ENCODE data around the gene OLFML2B. TPM values are rescaled to one million over a fixed set of nuclear protein-coding genes. Genes with fewer than 3 reads are reported as not detected.

The OLFML2B gene
- total and polyA plus RNA-seq, 2 of the 4 experiments (the other 2 are of a cell fraction), result 0.36 to 0.74 TPM

DNA sequence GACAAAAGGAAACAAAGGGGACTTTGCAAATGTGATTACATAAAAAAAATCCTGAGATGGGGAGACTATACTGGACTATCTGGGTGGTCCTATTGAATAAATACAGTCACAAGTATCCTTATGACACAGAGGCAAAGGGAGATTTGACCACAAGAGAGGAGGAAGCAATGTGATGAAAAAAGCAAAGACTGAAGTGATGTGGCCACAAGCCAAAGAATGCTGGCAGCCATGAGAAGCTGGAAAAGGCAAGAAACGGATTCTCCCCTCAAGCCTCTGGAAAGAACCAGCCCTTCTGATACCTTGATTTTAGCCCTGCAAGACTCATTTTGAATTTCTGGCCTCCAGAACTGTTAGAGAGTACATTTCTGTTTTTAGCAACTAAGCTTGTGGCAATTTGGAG lies 36.4 kb downstream of the OLFML2B start:
- no peak overlapping the region for H2AK5ac ChIP-seq (ENCODE audit: low read depth, low read length)
- intact Hi-C loops (cut with micrococcal nuclease) (no loop called here), in situ Hi-C loops (cut with MboI; ENCODE audit: low sequenced_read_pairs) (no loop called here), dilution Hi-C loops (cut with HindIII; ENCODE audit: low sequenced_read_pairs, unreplicated experiment) (no loop called here)
- no peak overlapping the region for H4K91ac ChIP-seq (ENCODE audit: insufficient read depth, low read depth, low read length)
- H2AFZ ChIP-seq (replicated peaks; ENCODE audit: low read length, poor library complexity), result no peak overlapping the region
- no peak overlapping the region for H2BK5ac ChIP-seq (ENCODE audit: low read depth, low read length, poor library complexity, severe bottlenecking)
- peaks cover 12% of the 10 kb centered on the region for H3K9me3 ChIP-seq (ENCODE audit: control insufficient read depth, insufficient read depth, low read length)
- POLR2A ChIA-PET (ENCODE audit: unreplicated experiment), result no interaction called here
- H3K36me3 ChIP-seq (ENCODE audit: control insufficient read depth, insufficient read depth, low read length), result no peaks in the 10 kb centered on the region
- TF ChIP-seq MAFK (IDR thresholded peaks at IDR 0.05; ENCODE audit: low read depth, low read length), result no peak
- TF ChIP-seq CEBPB (IDR thresholded peaks at IDR 0.05; ENCODE audit: low read depth, low read length), result no peak
- TF ChIP-seq SMC3 (IDR thresholded peaks at IDR 0.05; ENCODE audit: low read depth, low read length), result no peak
- TF ChIP-seq RCOR1 (IDR thresholded peaks at IDR 0.05; ENCODE audit: insufficient replicate concordance, low read length), result no peak
- no peak for TF ChIP-seq NFE2L2 (IDR thresholded peaks at IDR 0.05; ENCODE audit: low read depth, low read length)
- no peaks in the 10 kb centered on the region for H4K20me1 ChIP-seq (ENCODE audit: insufficient read depth, low read length)
- no peak overlapping the region for H3K9ac ChIP-seq (ENCODE audit: low read depth, low read length)
- H4K5ac ChIP-seq (ENCODE audit: low read depth, low read length), result no peak overlapping the region
- H3K4ac ChIP-seq (ENCODE audit: low read depth, low read length), result no peak overlapping the region
- H2BK120ac ChIP-seq (ENCODE audit: low read depth, low read length), result no peak overlapping the region
- peaks cover 6% of the 10 kb centered on the region for H3K27me3 ChIP-seq (ENCODE audit: control insufficient read depth, insufficient read depth, low read length)
- no peak overlapping the region for H4K8ac ChIP-seq (ENCODE audit: low read depth in 2 of 2, low read length in 2 of 2)
- CTCF ChIA-PET, result no interaction called here
- H2AK9ac ChIP-seq (replicated peaks; ENCODE audit: low read depth, low read length, poor library complexity), result no peak overlapping the region
- no TSS peak for BruUV-seq (replicated peaks)
- no peaks in the 10 kb centered on the region for H3K4me1 ChIP-seq (ENCODE audit: control insufficient read depth, insufficient read depth, low read length)
- H3K18ac ChIP-seq (ENCODE audit: low read depth, low read length), result no peak overlapping the region
- H3K4me2 ChIP-seq (ENCODE audit: low read depth, low read length), result no peak overlapping the region
- no peak overlapping the region for H3K56ac ChIP-seq (ENCODE audit: extremely low read depth, insufficient read depth, low read length)
- peaks cover 4% of the 10 kb centered on the region; the same call in 1 of the 2 replicates for H3K9me1 ChIP-seq (ENCODE audit: insufficient read depth, low read length)
- WGBS, 2 experiments (ENCODE audit: extremely low coverage in 2 of 2, insufficient read length in 1 of 2), result 25% methylated on average over 1 of the region's 1 CpG; no CpG with 5 or more reads in 1 of the 2 experiments
- H2BK15ac ChIP-seq (ENCODE audit: low read depth, low read length), result no peak overlapping the region
- ATAC-seq (ENCODE audit: low read depth) (no peak), DNase-seq (no peak)
- no peaks in the 10 kb centered on the region for H3K79me1 ChIP-seq (ENCODE audit: low read depth in 1 of 2, low read length in 2 of 2)
- H3K14ac ChIP-seq (replicated peaks; ENCODE audit: low read depth, low read length), result no peak overlapping the region
- no peak overlapping the region for H3K4me3 ChIP-seq (ENCODE audit: insufficient read depth, low read depth, low read length)
- no peak overlapping the region for H3K27ac ChIP-seq (ENCODE audit: insufficient read depth, low read length)
- no peak overlapping the region for H2BK20ac ChIP-seq (ENCODE audit: low read depth, low read length)
- no peak overlapping the region for H3K23ac ChIP-seq (ENCODE audit: low read depth, low read length)

Data from IMR-90 (cell line).